ENCODE measurements around the gene IGSF3.
"Not testable (repeated sequence)": the region's sequence is repeated elsewhere in the genome, so short reads cannot be mapped to it uniquely, and the experiment has no call there.

DNA sequence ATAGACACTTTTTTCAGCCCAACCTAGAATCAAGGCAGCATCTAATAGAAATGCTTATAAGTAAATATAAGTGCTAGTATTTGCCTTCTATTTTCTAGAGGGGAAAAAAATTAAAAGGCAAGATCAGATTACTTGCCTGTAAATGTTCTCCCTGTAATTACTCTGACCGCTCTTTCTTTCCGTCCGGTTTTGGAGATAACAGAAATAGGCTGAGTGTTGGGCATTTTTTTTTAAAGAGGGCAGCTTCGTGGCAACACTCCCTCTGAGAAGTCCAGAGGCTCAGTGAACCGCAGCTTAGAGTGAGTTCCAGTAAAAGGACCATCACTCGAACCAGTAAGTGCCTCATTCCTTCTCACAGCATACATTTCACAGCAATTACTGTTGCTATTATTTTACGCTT is 40.6 kb downstream of the IGSF3 start:
- TF ChIP-seq, protein P1, sequence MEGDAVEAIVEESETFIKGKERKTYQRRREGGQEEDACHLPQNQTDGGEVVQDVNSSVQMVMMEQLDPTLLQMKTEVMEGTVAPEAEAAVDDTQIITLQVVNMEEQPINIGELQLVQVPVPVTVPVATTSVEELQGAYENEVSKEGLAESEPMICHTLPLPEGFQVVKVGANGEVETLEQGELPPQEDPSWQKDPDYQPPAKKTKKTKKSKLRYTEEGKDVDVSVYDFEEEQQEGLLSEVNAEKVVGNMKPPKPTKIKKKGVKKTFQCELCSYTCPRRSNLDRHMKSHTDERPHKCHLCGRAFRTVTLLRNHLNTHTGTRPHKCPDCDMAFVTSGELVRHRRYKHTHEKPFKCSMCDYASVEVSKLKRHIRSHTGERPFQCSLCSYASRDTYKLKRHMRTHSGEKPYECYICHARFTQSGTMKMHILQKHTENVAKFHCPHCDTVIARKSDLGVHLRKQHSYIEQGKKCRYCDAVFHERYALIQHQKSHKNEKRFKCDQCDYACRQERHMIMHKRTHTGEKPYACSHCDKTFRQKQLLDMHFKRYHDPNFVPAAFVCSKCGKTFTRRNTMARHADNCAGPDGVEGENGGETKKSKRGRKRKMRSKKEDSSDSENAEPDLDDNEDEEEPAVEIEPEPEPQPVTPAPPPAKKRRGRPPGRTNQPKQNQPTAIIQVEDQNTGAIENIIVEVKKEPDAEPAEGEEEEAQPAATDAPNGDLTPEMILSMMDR (IDR thresholded peaks at IDR 0.05; ENCODE audit: insufficient read depth, low read length) = not testable (repeated sequence)
- TF ChIP-seq POLR2AphosphoS5, GABPA (IDR thresholded peaks at IDR 0.05; ENCODE audit: low read depth): not testable (repeated sequence)
